ENCODE measurements around the gene GPHN. TPM values are rescaled to one million over a fixed set of nuclear protein-coding genes. Genes with fewer than 3 reads are reported as not detected.

Gene GPHN
- total and polyA plus RNA-seq, 2 of the 8 experiments (the other 6 are each of a cell fraction or from before 2014, with no cell fraction given) = 6.0 to 16.0 TPM

- H2BK120ac ChIP-seq (replicated peaks; ENCODE audit: low read depth, low read length) = no peak overlapping the region
- POLR2A ChIA-PET (ENCODE audit: partially characterized antibody) = interaction anchor here (1.3 kb wide), 1 partner anchor 12 kb away, joined by 3 read pairs; the partner anchor contains the start of gene GPHN
- CTCF ChIA-PET (ENCODE audit: partially characterized antibody) = interaction anchor here (0.7 to 1.9 kb wide), 6 partner anchors 14 to 166 kb away, joined by 3 to 5 read pairs (median 4); no protein-coding TSS in a partner anchor
- H2BK20ac ChIP-seq (ENCODE audit: low read length) = no peak overlapping the region
- DNase-seq (ENCODE audit: low read depth in 1 of 2, low spot score in 2 of 2) (no peak), FAIRE-seq (no peak)
- no peak overlapping the region for H3K56ac ChIP-seq (replicated peaks; ENCODE audit: insufficient read length, low read depth, low read length)
- H2AFZ ChIP-seq (ENCODE audit: low read length) = no peak overlapping the region
- H3K27me3 ChIP-seq (replicated peaks in 1 of 4; ENCODE audit: control insufficient read depth in 3 of 4, extremely low read depth in 1 of 4, insufficient read depth in 3 of 4, low read length in 3 of 4) = no peaks in the 10 kb centered on the region
- no peak overlapping the region for H4K8ac ChIP-seq (ENCODE audit: extremely low read depth, insufficient read depth, low read length)
- no peak overlapping the region for H2BK15ac ChIP-seq (ENCODE audit: low read length)
- no peak overlapping the region for H2AK5ac ChIP-seq (ENCODE audit: low read depth, low read length)
- no peaks in the 10 kb centered on the region for H4K20me1 ChIP-seq (replicated peaks in 1 of 2; ENCODE audit: control insufficient read depth in 1 of 2, insufficient read depth in 2 of 2, low read length in 2 of 2)
- no peak overlapping the region for H3K4ac ChIP-seq (replicated peaks; ENCODE audit: insufficient read length, low read depth, low read length)
- H3K9ac ChIP-seq (replicated peaks in 1 of 4; ENCODE audit: extremely low read depth in 1 of 4, low read depth in 3 of 4, low read length in 3 of 4) = no peak overlapping the region
- H3K4me2 ChIP-seq (ENCODE audit: insufficient read depth in 1 of 2, low read depth in 2 of 2, low read length in 2 of 2) = no peak overlapping the region
- no peaks in the 10 kb centered on the region for H3K79me1 ChIP-seq (ENCODE audit: low read depth, low read length)
- no peak overlapping the region for H3K23ac ChIP-seq (ENCODE audit: insufficient read length)
- no peak for TF ChIP-seq HDAC6 (IDR thresholded peaks at IDR 0.05; ENCODE audit: low read depth, low read length)
- no peak for TF ChIP-seq RNF2 (IDR thresholded peaks at IDR 0.05; ENCODE audit: borderline replicate concordance, low read depth, low read length, missing control alignments, poor library complexity, severe bottlenecking)
- TF ChIP-seq SP2 (IDR thresholded peaks at IDR 0.05; ENCODE audit: low read length) = no peak
- no peak for TF ChIP-seq SIN3A (conservative IDR thresholded peaks at IDR 0.05 in 1 of 2, IDR thresholded peaks at IDR 0.05 in 1 of 2; ENCODE audit: low read depth in 1 of 2, low read length in 2 of 2)
- no peak for TF ChIP-seq CHD1 (IDR thresholded peaks at IDR 0.05; ENCODE audit: low read depth, low read length)
- no peak for TF ChIP-seq RXRA (IDR thresholded peaks at IDR 0.05; ENCODE audit: insufficient read depth, low read depth, low read length)
- TF ChIP-seq BRCA1 (IDR thresholded peaks at IDR 0.05; ENCODE audit: low read depth, low read length) = no peak
- no peak overlapping the region for H3K4me3 ChIP-seq (ENCODE audit: extremely low read depth in 1 of 4, insufficient read depth in 2 of 4, low read depth in 3 of 4, low read length in 4 of 4)
- no peaks in the 10 kb centered on the region for H3K23me2 ChIP-seq (ENCODE audit: low read depth, low read length)
- H4K91ac ChIP-seq (replicated peaks; ENCODE audit: insufficient read length, low read length) = no peak overlapping the region
- H3K4me1 ChIP-seq (replicated peaks in 1 of 4; ENCODE audit: control insufficient read depth in 3 of 4, insufficient read depth in 4 of 4, low read length in 3 of 4) = no peaks in the 10 kb centered on the region
- no peaks in the 10 kb centered on the region for H3K36me3 ChIP-seq (ENCODE audit: control insufficient read depth in 2 of 4, insufficient read depth in 4 of 4, low read length in 3 of 4)
- H3K14ac ChIP-seq (ENCODE audit: insufficient read length) = no peak overlapping the region
- WGBS, 2 experiments (ENCODE audit: extremely low coverage in 1 of 2, insufficient coverage in 1 of 2, insufficient read length in 1 of 2, insufficient replicate concordance in 2 of 2, low coverage in 1 of 2, low lambda C conversion rate in 2 of 2, missing lambda C conversion rate in 1 of 2) = 89% methylated on average over 4 of the region's 4 CpGs; no CpG with 5 or more reads in 1 of the 2 experiments
- no peak overlapping the region for H4K5ac ChIP-seq (ENCODE audit: insufficient read length, low read depth, low read length)
- no peak overlapping the region for H3K27ac ChIP-seq (ENCODE audit: low read depth, low read length)
- H3K9me3 ChIP-seq (ENCODE audit: insufficient read depth in 2 of 2, low read depth in 1 of 2, low read length in 1 of 2) = no peaks in the 10 kb centered on the region
- no peak overlapping the region for H3K18ac ChIP-seq (ENCODE audit: extremely low read depth, low read length)
- H3K79me2 ChIP-seq (ENCODE audit: control insufficient read depth in 1 of 2, insufficient read depth in 2 of 2, low read length in 2 of 2) = no peaks in the 10 kb centered on the region
- no peak overlapping the region for H2BK12ac ChIP-seq (ENCODE audit: low read depth, low read length)
- H2BK5ac ChIP-seq (ENCODE audit: low read depth, low read length) = no peak overlapping the region
These were observed 11.6 kb upstream of the GPHN start for GRCh38 chr14:66496188-66496807.

All from H1 (cell line).